ENCODE data around the gene PGLYRP1.

- TF ChIP-seq CTCF (IDR thresholded peaks at IDR 0.05; ENCODE audit: insufficient read depth, low read depth, low read length), result no peak
- no peak for TF ChIP-seq EZH2 (IDR thresholded peaks at IDR 0.05; ENCODE audit: insufficient read depth, low read length)
Measured at GRCh38 chr19:45985321-45985720, 37.5 kb downstream of the PGLYRP1 start.

Data from astrocyte (in vitro differentiated cells and primary cell).